ENCODE measurements around the gene ARIH1. TPM values are rescaled to one million over a fixed set of nuclear protein-coding genes. Genes with fewer than 3 reads are reported as not detected.

The ARIH1 gene
- total RNA-seq, 1 experiment from 2014 or later: 63.0 TPM

DNA sequence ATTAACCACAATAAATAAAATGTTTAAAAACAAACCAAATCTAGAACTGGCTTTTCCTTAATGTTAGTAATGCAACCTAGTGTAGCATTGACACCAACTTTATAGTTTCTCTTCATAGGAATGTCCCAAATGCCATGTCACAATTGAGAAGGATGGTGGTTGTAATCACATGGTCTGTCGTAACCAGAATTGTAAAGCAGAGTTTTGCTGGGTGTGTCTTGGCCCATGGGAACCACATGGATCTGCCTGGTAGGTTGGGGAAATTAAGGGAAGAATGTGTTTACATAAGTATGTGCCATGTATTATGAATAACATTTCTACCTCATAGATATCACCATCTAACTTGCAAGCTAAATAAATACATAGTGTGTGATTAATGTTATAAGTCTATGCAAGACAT lies 95.9 kb downstream of the ARIH1 start:
- H3F3A ChIP-seq (ENCODE audit: low read length, unreplicated experiment): no peaks in the 10 kb centered on the region
- H4K20me1 ChIP-seq (ENCODE audit: low read length): no peaks in the 10 kb centered on the region
- ChIA-PET CTCF (no interaction called here), POLR2A (ENCODE audit: unreplicated experiment) (no interaction called here)
- no peak for ATAC-seq
- no peaks in the 10 kb centered on the region for H3K27me3 ChIP-seq (ENCODE audit: low read length)
- no peaks in the 10 kb centered on the region for H3K9me2 ChIP-seq (replicated peaks; ENCODE audit: low read length)
- intact Hi-C loops (cut with micrococcal nuclease): no loop called here
- no peak overlapping the region for H2AFZ ChIP-seq (ENCODE audit: low read length)
- no peak overlapping the region for H3K4me2 ChIP-seq (ENCODE audit: low read length)
- TF ChIP-seq, protein P1, sequence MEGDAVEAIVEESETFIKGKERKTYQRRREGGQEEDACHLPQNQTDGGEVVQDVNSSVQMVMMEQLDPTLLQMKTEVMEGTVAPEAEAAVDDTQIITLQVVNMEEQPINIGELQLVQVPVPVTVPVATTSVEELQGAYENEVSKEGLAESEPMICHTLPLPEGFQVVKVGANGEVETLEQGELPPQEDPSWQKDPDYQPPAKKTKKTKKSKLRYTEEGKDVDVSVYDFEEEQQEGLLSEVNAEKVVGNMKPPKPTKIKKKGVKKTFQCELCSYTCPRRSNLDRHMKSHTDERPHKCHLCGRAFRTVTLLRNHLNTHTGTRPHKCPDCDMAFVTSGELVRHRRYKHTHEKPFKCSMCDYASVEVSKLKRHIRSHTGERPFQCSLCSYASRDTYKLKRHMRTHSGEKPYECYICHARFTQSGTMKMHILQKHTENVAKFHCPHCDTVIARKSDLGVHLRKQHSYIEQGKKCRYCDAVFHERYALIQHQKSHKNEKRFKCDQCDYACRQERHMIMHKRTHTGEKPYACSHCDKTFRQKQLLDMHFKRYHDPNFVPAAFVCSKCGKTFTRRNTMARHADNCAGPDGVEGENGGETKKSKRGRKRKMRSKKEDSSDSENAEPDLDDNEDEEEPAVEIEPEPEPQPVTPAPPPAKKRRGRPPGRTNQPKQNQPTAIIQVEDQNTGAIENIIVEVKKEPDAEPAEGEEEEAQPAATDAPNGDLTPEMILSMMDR (conservative IDR thresholded peaks at IDR 0.05; ENCODE audit: low read depth, low read length): no peak
- TF ChIP-seq EZH2 (IDR thresholded peaks at IDR 0.05; ENCODE audit: low read length, unreplicated experiment) (no peak), EZH2phosphoT487 (IDR thresholded peaks at IDR 0.05; ENCODE audit: borderline replicate concordance, low read length) (no peak)
- no peak for DNase-seq
- H3K4me3 ChIP-seq (ENCODE audit: low read length): no peak overlapping the region
- peaks cover 35% of the 10 kb centered on the region for H3K36me3 ChIP-seq (ENCODE audit: low read depth, low read length)
- BruUV-seq (replicated peaks): no TSS peak
- no peaks in the 10 kb centered on the region for H3K9me3 ChIP-seq (ENCODE audit: low read length)
- H3K27ac ChIP-seq (ENCODE audit: low read length): no peak overlapping the region
- H3K4me1 ChIP-seq (ENCODE audit: insufficient read depth, low read length): no peaks in the 10 kb centered on the region
- no peaks in the 10 kb centered on the region for H3K79me2 ChIP-seq (ENCODE audit: low read length)
- H3K9ac ChIP-seq (ENCODE audit: low read length): no peak overlapping the region

DNA sequence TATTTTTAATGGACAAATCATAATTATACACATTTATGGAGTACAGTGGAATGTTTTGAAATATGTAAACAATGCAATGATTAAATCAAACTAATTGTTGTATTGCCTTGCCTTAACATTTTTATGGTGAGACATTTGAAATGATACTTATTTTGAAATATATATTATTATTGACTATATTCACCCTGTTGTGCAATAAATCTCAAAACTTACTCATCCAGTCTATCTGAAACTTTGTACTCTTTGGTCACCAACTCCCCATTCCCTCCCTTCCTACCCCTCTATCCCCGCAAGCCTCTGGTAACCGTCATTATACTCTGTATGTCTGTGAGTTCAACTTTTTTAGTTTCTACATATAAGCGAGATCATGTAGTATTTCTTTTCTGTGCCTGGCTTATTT lies 105.7 kb downstream of the ARIH1 start:
- TF ChIP-seq, protein P1 (conservative IDR thresholded peaks at IDR 0.05; ENCODE audit: low read depth, low read length): no peak
- no TSS peak for BruUV-seq (replicated peaks)
- H3K9ac ChIP-seq (ENCODE audit: low read length): no peak overlapping the region
- ChIA-PET CTCF (no interaction called here), POLR2A (ENCODE audit: unreplicated experiment) (no interaction called here)
- H3F3A ChIP-seq (ENCODE audit: low read length, unreplicated experiment): no peaks in the 10 kb centered on the region
- H3K79me2 ChIP-seq (ENCODE audit: low read length): no peaks in the 10 kb centered on the region
- DNase-seq: no peak
- ATAC-seq: no peak
- no peak overlapping the region for H3K4me3 ChIP-seq (ENCODE audit: low read length)
- no peaks in the 10 kb centered on the region for H3K9me2 ChIP-seq (replicated peaks; ENCODE audit: low read length)
- H3K4me2 ChIP-seq (ENCODE audit: low read length): no peak overlapping the region
- H3K27me3 ChIP-seq (ENCODE audit: low read length): no peaks in the 10 kb centered on the region
- H2AFZ ChIP-seq (ENCODE audit: low read length): no peak overlapping the region
- intact Hi-C loops (cut with micrococcal nuclease): loop anchor here (10.0 kb wide), 1 partner anchor 235 kb away; no protein-coding TSS in a partner anchor
- peaks cover 43% of the 10 kb centered on the region for H3K36me3 ChIP-seq (ENCODE audit: low read depth, low read length)
- H4K20me1 ChIP-seq (ENCODE audit: low read length): no peaks in the 10 kb centered on the region
- no peaks in the 10 kb centered on the region for H3K9me3 ChIP-seq (ENCODE audit: low read length)
- H3K4me1 ChIP-seq (ENCODE audit: insufficient read depth, low read length): no peaks in the 10 kb centered on the region
- H3K27ac ChIP-seq (ENCODE audit: low read length): no peak overlapping the region

DNA sequence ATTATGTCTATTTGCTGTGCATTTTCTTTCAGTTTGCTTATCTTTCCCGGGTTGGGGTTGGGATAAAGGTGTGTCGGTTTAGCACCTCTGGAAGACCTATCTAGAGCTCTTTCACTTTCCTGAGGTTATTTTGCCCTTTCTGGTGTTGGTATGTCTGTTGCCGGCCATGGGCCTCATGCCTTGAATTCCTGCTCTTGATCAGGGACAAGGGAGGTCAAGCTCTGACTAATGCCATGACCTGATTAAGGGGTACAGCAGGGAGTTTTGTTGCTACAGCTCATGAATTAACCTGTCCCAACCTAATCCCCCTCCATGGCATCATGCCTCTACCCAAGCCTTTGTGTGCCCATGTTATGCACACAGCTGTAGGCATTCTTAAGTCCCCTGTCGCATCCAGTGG lies 109.9 kb downstream of the ARIH1 start:
- DNase-seq (no peak), ATAC-seq (no peak)
- Histone ChIP-seq H2AFZ (ENCODE audit: low read length) (no peak overlapping the region), H3K9me3 (ENCODE audit: low read length) (no peaks in the 10 kb centered on the region), H4K20me1 (ENCODE audit: low read length) (no peaks in the 10 kb centered on the region), H3K36me3 (ENCODE audit: low read depth, low read length) (peaks cover 28% of the 10 kb centered on the region), H3K79me2 (ENCODE audit: low read length) (no peaks in the 10 kb centered on the region), H3K27me3 (ENCODE audit: low read length) (no peaks in the 10 kb centered on the region), H3K4me3 (ENCODE audit: low read length) (no peak overlapping the region), H3K9me2 (replicated peaks; ENCODE audit: low read length) (no peaks in the 10 kb centered on the region), H3F3A (ENCODE audit: low read length, unreplicated experiment) (no peaks in the 10 kb centered on the region), H3K27ac (ENCODE audit: low read length) (no peak overlapping the region), H3K4me1 (ENCODE audit: insufficient read depth, low read length) (no peaks in the 10 kb centered on the region), H3K9ac (ENCODE audit: low read length) (no peak overlapping the region), H3K4me2 (ENCODE audit: low read length) (no peak overlapping the region)
- intact Hi-C loops (cut with micrococcal nuclease): loop anchor here (10.0 kb wide), 1 partner anchor 239 kb away; no protein-coding TSS in a partner anchor
- TF ChIP-seq EZH2phosphoT487 (IDR thresholded peaks at IDR 0.05; ENCODE audit: borderline replicate concordance, low read length) (no peak), EZH2 (IDR thresholded peaks at IDR 0.05; ENCODE audit: low read length, unreplicated experiment) (no peak)
- TF ChIP-seq, protein P1 (conservative IDR thresholded peaks at IDR 0.05; ENCODE audit: low read depth, low read length): no peak
- CTCF ChIA-PET: no interaction called here
- POLR2A ChIA-PET (ENCODE audit: unreplicated experiment): no interaction called here
- BruUV-seq (replicated peaks): no TSS peak
